Measurements from ENCODE around the gene CHCHD5. TPM values are rescaled to one million over a fixed set of nuclear protein-coding genes. Genes with fewer than 3 reads are reported as not detected.

CHCHD5 gene
- total and polyA plus RNA-seq, 10 of the 15 experiments (the other 5 are each of a cell fraction or from before 2014, with no cell fraction given) = 16.4 to 118 (median 45.2) TPM

GRCh38 chr2:112541315-112542122 lies 42.9 kb upstream of the CHCHD5 start (continued):
- TF ChIP-seq CHD2 (IDR thresholded peaks at IDR 0.05; ENCODE audit: borderline replicate concordance, low read depth, low read length) = no peak
- TF ChIP-seq CHD4 (IDR thresholded peaks at IDR 0.05) = no peak
- TF ChIP-seq, protein P1, sequence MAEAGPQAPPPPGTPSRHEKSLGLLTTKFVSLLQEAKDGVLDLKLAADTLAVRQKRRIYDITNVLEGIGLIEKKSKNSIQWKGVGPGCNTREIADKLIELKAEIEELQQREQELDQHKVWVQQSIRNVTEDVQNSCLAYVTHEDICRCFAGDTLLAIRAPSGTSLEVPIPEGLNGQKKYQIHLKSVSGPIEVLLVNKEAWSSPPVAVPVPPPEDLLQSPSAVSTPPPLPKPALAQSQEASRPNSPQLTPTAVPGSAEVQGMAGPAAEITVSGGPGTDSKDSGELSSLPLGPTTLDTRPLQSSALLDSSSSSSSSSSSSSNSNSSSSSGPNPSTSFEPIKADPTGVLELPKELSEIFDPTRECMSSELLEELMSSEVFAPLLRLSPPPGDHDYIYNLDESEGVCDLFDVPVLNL (IDR thresholded peaks at IDR 0.05; ENCODE audit: low read depth, low read length) = 0 out of 2 replicates have a peak, but pooled peaks have one; percentile 48
- no peak for TF ChIP-seq MTA3 (IDR thresholded peaks at IDR 0.05; ENCODE audit: borderline replicate concordance, low read length)
- TF ChIP-seq NBN (IDR thresholded peaks at IDR 0.05) = 0 out of 2 replicates have a peak, but pooled peaks have one; percentile 81
- TF ChIP-seq CBX5 (IDR thresholded peaks at IDR 0.05; ENCODE audit: low read depth) = 0 out of 2 replicates have a peak, but pooled peaks have one; percentile 9
- peak; percentile 51; the same call in 1 of the 2 replicates for TF ChIP-seq BACH1 (IDR thresholded peaks at IDR 0.05; ENCODE audit: borderline replicate concordance)
- no peak; the same call in none of the 2 replicates for TF ChIP-seq LARP7 (IDR thresholded peaks at IDR 0.05)
- TF ChIP-seq CBFB (IDR thresholded peaks at IDR 0.05; ENCODE audit: low read depth) = 0 out of 2 replicates have a peak, but pooled peaks have one; percentile 67
- peak; percentile 67 for TF ChIP-seq CREB1 (IDR thresholded peaks at IDR 0.05; ENCODE audit: low read depth)
- no peak for TF ChIP-seq RAD21 (IDR thresholded peaks at IDR 0.05; ENCODE audit: insufficient read depth, low read depth, low read length)
- TF ChIP-seq FOXM1 (IDR thresholded peaks at IDR 0.05; ENCODE audit: low read depth, low read length) = no peak; the same call in 1 of the 2 replicates
- TF ChIP-seq, protein P2, sequence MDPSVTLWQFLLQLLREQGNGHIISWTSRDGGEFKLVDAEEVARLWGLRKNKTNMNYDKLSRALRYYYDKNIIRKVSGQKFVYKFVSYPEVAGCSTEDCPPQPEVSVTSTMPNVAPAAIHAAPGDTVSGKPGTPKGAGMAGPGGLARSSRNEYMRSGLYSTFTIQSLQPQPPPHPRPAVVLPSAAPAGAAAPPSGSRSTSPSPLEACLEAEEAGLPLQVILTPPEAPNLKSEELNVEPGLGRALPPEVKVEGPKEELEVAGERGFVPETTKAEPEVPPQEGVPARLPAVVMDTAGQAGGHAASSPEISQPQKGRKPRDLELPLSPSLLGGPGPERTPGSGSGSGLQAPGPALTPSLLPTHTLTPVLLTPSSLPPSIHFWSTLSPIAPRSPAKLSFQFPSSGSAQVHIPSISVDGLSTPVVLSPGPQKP (IDR thresholded peaks at IDR 0.05; ENCODE audit: low read depth, low read length) = no peak
- peak; percentile 90 for TF ChIP-seq SREBF1 (IDR thresholded peaks at IDR 0.05; ENCODE audit: low read length)
- TF ChIP-seq BCL3 (IDR thresholded peaks at IDR 0.05; ENCODE audit: borderline replicate concordance, insufficient read depth, low read depth, low read length, poor library complexity, severe bottlenecking) = peak; percentile 7
- TF ChIP-seq KLF5 (IDR thresholded peaks at IDR 0.05; ENCODE audit: partially characterized antibody) = peak; percentile 99
- 0 out of 2 replicates have a peak, but pooled peaks have one; percentile 11 for TF ChIP-seq STAT1 (conservative IDR thresholded peaks at IDR 0.05)
- peak; percentile 97 for TF ChIP-seq CHD1 (IDR thresholded peaks at IDR 0.05; ENCODE audit: low read depth, low read length)
- TF ChIP-seq RFX5 (IDR thresholded peaks at IDR 0.05; ENCODE audit: low read depth, low read length) = no peak
- peak; percentile 88 for TF ChIP-seq POLR2AphosphoS5 (IDR thresholded peaks at IDR 0.05; ENCODE audit: low read length)
- 0 out of 2 replicates have a peak, but pooled peaks have one; percentile 53 for TF ChIP-seq WRNIP1 (IDR thresholded peaks at IDR 0.05; ENCODE audit: borderline replicate concordance, low read depth, low read length)
- peak; percentile 98 for TF ChIP-seq FOXK2 (IDR thresholded peaks at IDR 0.05)
- no peak for TF ChIP-seq CEBPB (IDR thresholded peaks at IDR 0.05; ENCODE audit: borderline replicate concordance in 1 of 2, low read depth in 2 of 2, low read length in 2 of 2)
- no peak for TF ChIP-seq SRF (IDR thresholded peaks at IDR 0.05; ENCODE audit: low read depth in 2 of 2, low read length in 2 of 2)
- no peak for TF ChIP-seq IKZF1 (conservative IDR thresholded peaks at IDR 0.05)
- TF ChIP-seq RB1 (IDR thresholded peaks at IDR 0.05; ENCODE audit: borderline replicate concordance) = peak; percentile 80; the same call in 1 of the 2 replicates
